Measurements from ENCODE around the gene NDUFS3.
"Not testable (repeated sequence)": the region's sequence is repeated elsewhere in the genome, so short reads cannot be mapped to it uniquely, and the experiment has no call there.

Gene NDUFS3

DNA sequence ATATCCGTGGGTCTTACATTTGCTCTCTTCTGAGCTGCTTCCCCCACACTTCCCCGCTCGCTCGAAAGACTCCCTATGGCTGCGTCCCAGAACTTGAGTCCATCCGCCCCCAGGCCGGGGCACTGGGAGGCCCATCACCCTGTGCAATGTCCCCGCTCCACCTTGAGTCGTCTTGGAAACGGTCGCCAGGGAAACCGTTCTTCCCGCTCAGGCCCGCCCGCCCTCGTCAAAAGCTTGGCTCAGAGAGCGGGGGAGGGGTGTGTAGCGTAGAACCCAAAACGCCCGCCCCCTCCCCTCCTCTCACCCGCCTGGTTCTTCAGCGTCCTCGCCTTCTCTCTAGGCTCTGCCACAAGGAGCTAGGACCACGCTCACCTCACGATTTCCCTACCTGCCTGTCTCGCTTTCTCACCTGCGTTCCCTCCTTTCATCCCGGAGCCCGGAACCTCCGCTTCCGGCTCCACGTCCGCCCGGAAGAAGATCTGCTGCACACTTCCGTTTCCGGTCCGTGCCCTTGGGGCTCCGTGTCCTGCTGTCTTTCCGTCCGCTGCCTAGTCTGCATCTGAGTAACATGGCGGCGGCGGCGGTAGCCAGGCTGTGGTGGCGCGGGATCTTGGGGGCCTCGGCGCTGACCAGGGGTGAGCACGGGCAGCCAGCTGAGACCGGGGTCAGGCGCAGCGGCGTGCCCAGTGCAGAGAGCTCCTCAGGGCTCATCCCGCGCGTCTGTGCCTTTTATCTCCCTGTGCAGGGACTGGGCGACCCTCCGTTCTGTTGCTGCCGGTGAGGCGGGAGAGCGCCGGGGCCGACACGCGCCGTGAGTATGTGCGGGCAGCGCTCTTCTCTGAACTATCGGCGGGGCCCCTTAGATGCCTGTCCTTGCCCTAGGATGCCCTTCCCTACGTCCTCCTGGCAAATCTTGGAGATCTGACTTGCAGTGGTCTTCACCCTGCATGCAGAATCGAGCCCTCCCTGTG is at the start of gene NDUFS3, which contains the start of gene KBTBD4:
Gene NDUFS3, plus strand, starts transcription at position 551 of the 971 bp plus-strand sequence. Its CDS starts 18 bp downstream, at position 569.
Gene KBTBD4, minus strand, starts transcription at position 447 of the 971 bp plus-strand sequence. Its CDS starts 19 bp downstream, at position 428.
- Histone ChIP-seq H3K9me3 (ENCODE audit: low read length) (no peaks in the 10 kb centered on the region), H3K4me3 (ENCODE audit: low read length) (peak within 1 kb of the TSS; percentile 66), H2AFZ (ENCODE audit: low read depth, low read length) (peak within 1 kb of the TSS; percentile 47), H3K27me3 (ENCODE audit: insufficient read depth, low read length) (no peaks in the 10 kb centered on the region), H3K36me3 (ENCODE audit: insufficient read depth, low read length) (peaks cover 47% of the 10 kb centered on the region), H3K4me1 (ENCODE audit: insufficient read depth, low read length) (peaks cover 23% of the 10 kb centered on the region)

DNA sequence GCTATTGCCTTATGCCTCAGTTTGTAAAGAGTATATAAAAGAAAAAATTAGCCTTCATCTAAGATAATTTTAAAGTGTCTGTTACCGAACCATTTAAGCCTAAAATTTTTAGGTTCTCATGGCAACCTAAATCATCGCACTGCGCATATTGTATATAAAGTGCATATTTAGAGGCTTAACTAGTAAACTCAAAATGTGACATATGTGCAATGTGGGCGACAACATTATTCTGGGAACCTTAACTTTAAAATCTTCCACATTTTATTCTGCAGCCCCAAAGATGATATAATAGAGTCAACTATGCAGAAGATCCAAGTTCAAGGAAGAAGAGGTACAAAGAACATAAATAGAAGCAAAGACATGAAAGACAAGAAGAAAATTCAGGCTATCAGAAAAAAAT is 48.9 kb upstream of the NDUFS3 start:
- no peaks in the 10 kb centered on the region for H3K27me3 ChIP-seq (ENCODE audit: insufficient read depth, low read length)
- no peak overlapping the region for H2AFZ ChIP-seq (ENCODE audit: low read depth, low read length)
- peaks cover 30% of the 10 kb centered on the region for H3K4me1 ChIP-seq (ENCODE audit: insufficient read depth, low read length)
- no peaks in the 10 kb centered on the region for H3K9me3 ChIP-seq (ENCODE audit: low read length)
- no peak overlapping the region for H3K4me3 ChIP-seq (ENCODE audit: low read length)
- H3K36me3 ChIP-seq (ENCODE audit: insufficient read depth, low read length): peaks cover 3% of the 10 kb centered on the region

DNA sequence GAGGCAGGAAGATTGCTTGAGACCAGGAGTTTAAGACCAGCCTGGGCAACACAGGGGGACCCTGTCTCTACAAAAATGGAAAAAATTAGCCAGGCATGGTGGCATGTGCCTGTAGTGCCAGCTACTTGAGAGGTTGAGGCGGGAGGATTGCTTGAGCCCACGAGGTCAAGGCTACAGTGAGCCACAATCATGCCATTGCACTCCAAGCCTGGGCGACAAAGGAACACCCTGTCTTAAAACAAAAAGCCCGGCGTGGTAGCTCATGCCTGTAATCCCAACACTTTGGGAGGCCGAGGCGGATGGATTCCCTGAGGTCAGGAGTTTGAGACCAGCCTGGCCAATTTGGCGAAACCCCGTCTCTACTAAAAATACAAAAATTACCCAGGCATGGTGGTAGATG is 48.2 kb upstream of the NDUFS3 start:
- not testable (repeated sequence) for H3K27me3 ChIP-seq (ENCODE audit: insufficient read depth, low read length); H3K9me3 ChIP-seq (ENCODE audit: low read length); H3K4me3 ChIP-seq (ENCODE audit: low read length); H2AFZ ChIP-seq (ENCODE audit: low read depth, low read length); H3K36me3 ChIP-seq (ENCODE audit: insufficient read depth, low read length)
- H3K4me1 ChIP-seq (ENCODE audit: insufficient read depth, low read length): peaks cover 22% of the 10 kb centered on the region

DNA sequence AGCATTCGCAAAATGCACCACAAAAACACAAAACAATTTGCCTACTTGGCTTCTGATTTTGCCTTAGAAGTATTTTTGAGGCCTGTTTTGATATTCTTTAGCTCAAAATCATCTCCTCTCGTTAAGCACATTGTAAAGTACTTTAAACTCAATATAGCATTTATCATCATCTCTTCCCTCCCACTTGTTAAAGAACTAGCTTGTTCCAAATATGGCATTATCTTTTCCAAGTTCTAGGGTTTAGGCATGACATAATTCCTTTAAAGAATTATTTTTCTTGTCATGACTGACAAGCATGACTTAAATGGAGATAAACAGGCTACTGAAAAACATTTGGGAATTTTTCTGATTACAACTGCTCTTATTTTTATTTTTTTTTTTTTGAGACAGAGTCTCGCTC is 47.2 kb upstream of the NDUFS3 start:
- Histone ChIP-seq H3K9me3 (ENCODE audit: low read length) (no peaks in the 10 kb centered on the region), H3K4me3 (ENCODE audit: low read length) (no peak overlapping the region), H3K27me3 (ENCODE audit: insufficient read depth, low read length) (no peaks in the 10 kb centered on the region), H3K4me1 (ENCODE audit: insufficient read depth, low read length) (peaks cover 20% of the 10 kb centered on the region), H2AFZ (ENCODE audit: low read depth, low read length) (no peak overlapping the region), H3K36me3 (ENCODE audit: insufficient read depth, low read length) (peaks cover 3% of the 10 kb centered on the region)

DNA sequence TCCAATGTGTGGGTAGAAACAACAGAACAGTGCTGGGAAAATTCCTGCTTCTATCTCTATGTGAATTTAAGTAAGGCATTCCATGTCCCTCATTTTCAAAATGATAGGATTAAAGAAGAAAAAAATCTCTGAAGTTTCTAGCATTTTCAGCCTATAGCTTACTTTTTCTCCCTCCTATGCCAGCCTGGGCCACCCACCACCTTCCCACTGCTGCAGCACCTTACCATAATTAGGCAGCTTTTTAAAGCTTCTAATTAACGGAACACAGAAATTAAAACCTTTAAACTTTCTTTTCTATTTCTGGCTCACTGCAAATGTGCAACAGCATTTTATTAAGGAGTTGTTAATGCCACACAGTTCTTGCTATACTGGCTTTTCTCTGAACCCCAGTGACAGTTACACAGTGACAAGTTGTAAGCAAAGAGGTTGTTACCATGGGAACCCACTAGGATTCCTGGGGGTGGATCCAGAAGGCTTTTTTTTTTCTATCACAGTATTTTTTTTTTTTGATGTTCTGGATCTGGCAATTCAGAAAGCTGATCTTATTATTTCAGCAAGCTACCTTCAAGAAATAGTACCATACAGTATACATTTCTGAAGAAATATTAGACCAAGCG is 46.2 kb upstream of the NDUFS3 start:
- no peaks in the 10 kb centered on the region for H3K9me3 ChIP-seq (ENCODE audit: low read length)
- no peak overlapping the region for H2AFZ ChIP-seq (ENCODE audit: low read depth, low read length)
- peaks cover 3% of the 10 kb centered on the region for H3K36me3 ChIP-seq (ENCODE audit: insufficient read depth, low read length)
- H3K4me3 ChIP-seq (ENCODE audit: low read length): no peak overlapping the region
- H3K4me1 ChIP-seq (ENCODE audit: insufficient read depth, low read length): peaks cover 20% of the 10 kb centered on the region
- no peaks in the 10 kb centered on the region for H3K27me3 ChIP-seq (ENCODE audit: insufficient read depth, low read length)

GRCh38 chr11:47533690-47534151 is 45.2 kb upstream of the NDUFS3 start:
- Histone ChIP-seq H3K9me3 (ENCODE audit: low read length) (no peaks in the 10 kb centered on the region), H2AFZ (ENCODE audit: low read depth, low read length) (no peak overlapping the region), H3K4me3 (ENCODE audit: low read length) (no peak overlapping the region), H3K27me3 (ENCODE audit: insufficient read depth, low read length) (no peaks in the 10 kb centered on the region), H3K36me3 (ENCODE audit: insufficient read depth, low read length) (peaks cover 3% of the 10 kb centered on the region), H3K4me1 (ENCODE audit: insufficient read depth, low read length) (peaks cover 20% of the 10 kb centered on the region)

GRCh38 chr11:47534704-47535251 is 44.1 kb upstream of the NDUFS3 start:
- no peaks in the 10 kb centered on the region for H3K27me3 ChIP-seq (ENCODE audit: insufficient read depth, low read length)
- H3K4me1 ChIP-seq (ENCODE audit: insufficient read depth, low read length): peaks cover 20% of the 10 kb centered on the region
- H2AFZ ChIP-seq (ENCODE audit: low read depth, low read length): no peak overlapping the region
- no peaks in the 10 kb centered on the region for H3K9me3 ChIP-seq (ENCODE audit: low read length)
- H3K36me3 ChIP-seq (ENCODE audit: insufficient read depth, low read length): no peaks in the 10 kb centered on the region
- no peak overlapping the region for H3K4me3 ChIP-seq (ENCODE audit: low read length)

GRCh38 chr11:47536915-47537314 is 42.0 kb upstream of the NDUFS3 start:
- H3K4me1 ChIP-seq (ENCODE audit: insufficient read depth, low read length): peaks cover 16% of the 10 kb centered on the region
- no peak overlapping the region for H3K4me3 ChIP-seq (ENCODE audit: low read length)
- H3K36me3 ChIP-seq (ENCODE audit: insufficient read depth, low read length): no peaks in the 10 kb centered on the region
- H3K27me3 ChIP-seq (ENCODE audit: insufficient read depth, low read length): no peaks in the 10 kb centered on the region
- H3K9me3 ChIP-seq (ENCODE audit: low read length): no peaks in the 10 kb centered on the region
- no peak overlapping the region for H2AFZ ChIP-seq (ENCODE audit: low read depth, low read length)

DNA sequence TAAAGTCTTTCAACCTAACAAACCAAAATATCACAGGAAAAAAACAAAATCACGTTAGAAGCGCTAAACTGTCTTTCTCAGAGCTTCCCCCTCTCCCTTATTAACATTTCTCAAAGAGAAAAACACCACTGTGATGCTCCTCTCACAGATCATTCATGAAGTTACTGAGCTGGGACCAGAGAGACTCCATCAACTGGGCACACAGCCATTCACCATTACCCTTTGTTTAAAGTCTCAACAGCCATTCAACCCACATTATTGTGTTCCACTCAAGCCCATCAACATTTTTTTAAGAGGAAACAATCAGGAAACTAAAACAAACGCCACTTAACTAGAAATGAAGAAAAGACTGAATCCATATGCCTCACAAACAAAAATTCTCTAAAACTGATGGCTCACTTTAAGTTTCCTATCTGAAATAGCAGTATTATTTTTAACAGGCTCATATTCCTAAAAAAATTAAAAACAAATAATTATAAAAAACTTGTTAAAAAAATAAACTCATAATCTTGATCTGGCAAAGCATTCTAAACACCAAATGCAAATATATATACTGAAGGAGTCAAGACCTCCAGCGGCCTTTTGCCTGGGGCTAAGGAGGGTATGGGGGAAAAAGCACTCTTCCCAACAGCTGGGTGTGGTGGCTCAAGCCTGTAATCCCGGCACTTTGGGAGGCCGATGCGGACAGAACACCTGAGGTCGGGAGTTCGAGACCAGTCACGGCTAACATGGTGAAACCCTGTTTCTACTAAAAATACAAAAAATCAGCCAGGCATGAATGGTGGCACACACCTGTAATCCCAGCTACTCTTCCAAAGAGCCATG is 39.9 kb upstream of the NDUFS3 start:
- no peaks in the 10 kb centered on the region for H3K36me3 ChIP-seq (ENCODE audit: insufficient read depth, low read length)
- H3K4me3 ChIP-seq (ENCODE audit: low read length): no peak overlapping the region
- H3K9me3 ChIP-seq (ENCODE audit: low read length): no peaks in the 10 kb centered on the region
- no peak overlapping the region for H2AFZ ChIP-seq (ENCODE audit: low read depth, low read length)
- H3K27me3 ChIP-seq (ENCODE audit: insufficient read depth, low read length): no peaks in the 10 kb centered on the region
- no peaks in the 10 kb centered on the region for H3K4me1 ChIP-seq (ENCODE audit: insufficient read depth, low read length)

GRCh38 chr11:47539681-47540039 is 39.2 kb upstream of the NDUFS3 start:
- Histone ChIP-seq H3K4me3 (ENCODE audit: low read length) (no peak overlapping the region), H3K36me3 (ENCODE audit: insufficient read depth, low read length) (no peaks in the 10 kb centered on the region), H2AFZ (ENCODE audit: low read depth, low read length) (no peak overlapping the region), H3K4me1 (ENCODE audit: insufficient read depth, low read length) (no peaks in the 10 kb centered on the region), H3K27me3 (ENCODE audit: insufficient read depth, low read length) (no peaks in the 10 kb centered on the region), H3K9me3 (ENCODE audit: low read length) (no peaks in the 10 kb centered on the region)

GRCh38 chr11:47541070-47541469 is 37.8 kb upstream of the NDUFS3 start:
- Histone ChIP-seq H3K36me3 (ENCODE audit: insufficient read depth, low read length) (no peaks in the 10 kb centered on the region), H3K4me3 (ENCODE audit: low read length) (no peak overlapping the region), H3K4me1 (ENCODE audit: insufficient read depth, low read length) (no peaks in the 10 kb centered on the region), H2AFZ (ENCODE audit: low read depth, low read length) (no peak overlapping the region), H3K27me3 (ENCODE audit: insufficient read depth, low read length) (no peaks in the 10 kb centered on the region), H3K9me3 (ENCODE audit: low read length) (no peaks in the 10 kb centered on the region)

- no peaks in the 10 kb centered on the region for H3K9me3 ChIP-seq (ENCODE audit: low read length)
- H3K4me1 ChIP-seq (ENCODE audit: insufficient read depth, low read length): no peaks in the 10 kb centered on the region
- H2AFZ ChIP-seq (ENCODE audit: low read depth, low read length): no peak overlapping the region
- no peaks in the 10 kb centered on the region for H3K27me3 ChIP-seq (ENCODE audit: insufficient read depth, low read length)
- H3K36me3 ChIP-seq (ENCODE audit: insufficient read depth, low read length): peaks cover 13% of the 10 kb centered on the region
- H3K4me3 ChIP-seq (ENCODE audit: low read length): no peak overlapping the region
Measured at GRCh38 chr11:47545298-47545697, 33.6 kb upstream of the NDUFS3 start.

Data from neuron (in vitro differentiated cells).